IPS-18c (cell line): Measurements from ENCODE around the gene BTN1A1.

ENCODE experiments used
- H3K4me3 ChIP-seq: 2 replicates; pipeline ENCODE4 v1.7.0; 2013; ENCODE audit warnings: low read depth, mild to moderate bottlenecking, low read length, moderate library complexity; ENCODE audit not compliant: insufficient read depth
- H3K9me3 ChIP-seq: one replicate; pipeline ENCODE4 v1.6.1; 2013; ENCODE audit warnings: mild to moderate bottlenecking, low read length, moderate library complexity; ENCODE audit not compliant: control insufficient read depth, insufficient read depth

The BTN1A1 gene

DNA sequence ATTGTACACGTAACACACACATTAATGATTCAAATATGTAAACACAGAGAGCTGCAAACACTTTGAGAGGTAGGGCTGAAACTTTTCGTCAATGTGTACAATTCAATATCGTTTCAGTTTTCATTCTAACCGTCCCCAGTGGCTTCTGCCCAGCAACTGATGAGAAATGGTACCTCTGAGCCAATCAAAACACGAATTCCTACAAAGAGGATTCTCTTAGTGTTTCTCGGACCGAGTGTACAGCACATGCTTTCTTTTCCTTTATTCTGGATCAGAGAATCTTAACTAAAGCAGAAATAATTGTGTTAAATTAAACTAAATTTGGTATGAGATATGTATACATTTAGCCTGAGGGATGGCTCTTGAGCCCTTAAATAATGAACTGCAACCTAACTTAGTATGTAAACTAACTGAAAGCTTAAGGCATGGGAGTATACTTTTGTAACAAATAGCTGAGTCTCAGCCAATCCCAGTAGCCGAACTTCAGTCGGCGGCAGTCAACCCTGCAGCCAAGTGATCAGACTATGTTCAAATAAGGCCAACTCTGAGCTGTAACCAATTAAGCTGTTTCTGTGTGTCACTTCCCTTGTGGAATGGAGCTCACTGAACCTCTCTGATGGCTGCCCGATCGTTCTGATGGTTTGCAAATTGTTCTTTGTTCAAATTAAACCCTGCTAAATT lies 26.2 kb upstream of the BTN1A1 start:
- H3K9me3 ChIP-seq = no peaks in the 10 kb centered on the region
- H3K4me3 ChIP-seq = peak overlapping the region; percentile 32; the same call in 1 of the 2 replicates

DNA sequence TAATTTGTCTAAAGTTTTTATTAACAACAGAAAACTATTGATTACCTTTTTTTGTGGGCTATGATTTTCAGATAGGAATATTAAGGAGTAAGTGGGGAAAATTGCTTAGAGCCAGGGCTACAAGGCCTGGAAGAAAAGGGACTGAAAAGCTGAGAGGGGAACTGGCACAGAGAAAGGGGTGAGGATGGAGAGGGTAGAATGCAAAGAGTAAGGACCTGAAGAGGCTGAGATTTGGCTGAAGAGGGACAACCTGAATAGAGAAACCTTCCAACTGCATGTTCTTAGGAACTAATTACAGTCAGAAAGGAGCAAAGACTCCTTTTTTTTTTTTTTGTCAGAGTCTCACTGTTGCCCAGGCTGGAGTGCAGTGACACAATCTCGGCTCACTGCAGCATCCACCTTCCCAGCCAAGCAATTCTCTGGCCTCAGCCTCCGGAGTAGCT lies 25.6 kb upstream of the BTN1A1 start:
- no peaks in the 10 kb centered on the region for H3K9me3 ChIP-seq
- peak overlapping the region; percentile 32; the same call in 1 of the 2 replicates for H3K4me3 ChIP-seq

DNA sequence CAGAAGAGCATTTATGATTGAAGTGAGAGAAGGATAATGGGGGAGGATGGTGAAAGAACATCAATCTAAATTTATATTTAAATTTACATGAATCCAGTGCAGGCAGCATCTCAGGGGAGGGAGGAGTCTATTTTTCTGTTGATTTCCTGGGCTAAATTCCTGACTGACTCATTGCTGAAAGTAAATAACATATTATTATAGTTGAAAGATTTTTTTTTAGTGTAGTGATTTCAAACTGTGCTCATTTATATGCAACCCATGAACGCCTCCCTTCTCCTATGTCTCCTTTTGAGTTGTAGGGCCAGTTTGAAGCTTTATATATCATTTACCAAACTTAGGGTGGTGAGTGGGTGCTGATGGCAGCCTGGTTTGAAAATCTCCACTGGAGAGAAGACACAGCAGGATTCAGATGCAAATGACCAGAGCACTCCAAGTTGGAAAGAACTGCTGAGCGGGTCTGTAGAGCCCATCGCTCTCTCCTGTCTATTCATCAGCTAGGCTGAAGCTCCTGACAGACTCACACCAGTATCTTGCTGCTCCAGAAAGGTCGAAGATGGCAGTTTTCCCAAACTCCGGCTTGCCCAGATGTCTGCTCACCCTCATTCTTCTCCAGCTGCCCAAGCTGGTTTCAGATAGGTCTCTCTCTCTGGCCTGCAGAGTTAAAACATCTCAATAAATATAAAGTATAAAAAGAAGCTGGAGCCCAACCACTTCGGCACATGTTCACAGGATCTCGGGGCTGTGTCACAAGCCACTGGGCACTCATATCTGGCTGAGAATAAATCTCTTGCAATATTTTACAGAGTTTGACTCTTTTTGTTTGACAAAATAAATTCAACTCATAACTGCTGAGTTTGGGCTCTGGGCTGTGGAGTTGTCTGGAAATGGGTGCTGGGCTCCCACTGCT lies 24.0 kb upstream of the BTN1A1 start:
- H3K9me3 ChIP-seq = no peaks in the 10 kb centered on the region
- no peak overlapping the region for H3K4me3 ChIP-seq

DNA sequence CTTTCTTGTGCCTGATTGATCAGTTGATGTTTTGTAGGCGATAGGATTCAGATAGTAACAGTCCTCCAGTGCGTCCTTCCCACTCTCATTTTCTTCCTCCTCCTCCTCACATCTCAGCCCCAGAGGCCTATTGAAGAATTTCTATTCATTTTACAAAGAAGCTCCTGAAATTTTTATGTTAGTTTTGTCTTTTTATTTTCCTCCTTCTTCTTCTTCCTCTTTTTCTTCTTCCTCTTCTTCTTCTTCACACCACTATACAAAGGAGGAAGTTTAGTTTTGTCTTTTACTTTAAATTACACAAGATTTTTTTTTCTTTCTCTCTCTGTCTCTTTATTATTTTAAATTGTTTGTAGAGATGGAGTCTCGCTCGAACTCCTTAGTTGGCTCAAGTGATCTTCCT lies 23.2 kb upstream of the BTN1A1 start:
- H3K9me3 ChIP-seq = no peaks in the 10 kb centered on the region
- no peak overlapping the region for H3K4me3 ChIP-seq

DNA sequence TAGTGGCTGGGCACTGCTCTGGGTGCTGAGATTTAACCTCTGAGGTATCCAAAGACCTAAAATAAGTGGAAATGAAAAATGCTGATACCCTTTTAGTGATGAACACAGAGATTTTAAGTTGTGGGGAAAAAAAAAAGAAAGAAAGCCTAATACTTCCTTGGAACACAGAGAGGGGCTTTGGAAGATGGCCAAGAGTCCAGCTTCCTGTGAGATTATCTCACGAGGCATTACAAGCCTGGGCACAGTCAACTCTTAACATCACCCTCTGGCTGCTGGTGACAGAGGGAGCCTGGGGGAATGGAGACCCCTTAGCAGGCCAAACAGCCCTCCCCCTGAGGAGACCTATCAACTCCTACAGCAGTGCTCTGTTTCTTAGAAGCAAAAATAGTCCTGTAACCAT lies 22.7 kb upstream of the BTN1A1 start:
- no peak overlapping the region for H3K4me3 ChIP-seq
- no peaks in the 10 kb centered on the region for H3K9me3 ChIP-seq

- peaks cover 2% of the 10 kb centered on the region for H3K9me3 ChIP-seq
- no peak overlapping the region for H3K4me3 ChIP-seq
These were observed 21.8 kb upstream of the BTN1A1 start for GRCh38 chr6:26478100-26478984.

DNA sequence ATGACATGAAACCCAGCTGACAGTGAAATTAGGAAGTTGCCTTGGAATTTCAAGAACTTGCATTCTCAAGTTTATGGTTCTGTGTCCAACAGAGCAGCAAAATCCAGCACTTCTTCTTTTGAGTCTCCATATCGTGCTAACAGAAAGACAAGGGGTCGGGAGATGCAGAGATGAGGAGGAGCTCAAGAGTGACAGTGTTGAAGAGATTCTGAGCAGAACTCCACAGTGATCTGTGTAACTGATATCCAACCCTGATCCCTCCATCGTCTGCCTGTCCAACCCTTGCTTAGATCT lies 21.2 kb upstream of the BTN1A1 start:
- Histone ChIP-seq H3K4me3 (no peak overlapping the region), H3K9me3 (peaks cover 2% of the 10 kb centered on the region)

DNA sequence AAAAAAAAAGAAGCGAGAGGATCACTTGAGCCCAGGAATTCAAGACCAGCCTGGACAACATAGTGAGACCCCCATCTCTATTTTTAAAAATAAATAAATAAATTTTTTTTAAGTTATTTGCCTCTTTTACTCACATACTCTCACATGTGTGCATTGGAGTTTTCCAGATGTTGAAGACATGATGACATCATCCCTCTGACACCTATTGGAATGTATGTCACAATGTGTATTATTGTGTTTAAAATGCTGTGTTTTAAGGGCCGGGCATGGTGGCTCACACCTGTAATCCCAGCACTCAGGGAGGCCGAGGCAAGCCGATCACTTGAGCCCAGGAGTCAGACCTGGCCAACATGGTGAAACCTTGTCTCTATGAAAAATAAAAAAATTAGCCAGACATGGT lies 17.8 kb upstream of the BTN1A1 start:
- Histone ChIP-seq H3K4me3 (no peak overlapping the region), H3K9me3 (peaks cover 2% of the 10 kb centered on the region)

DNA sequence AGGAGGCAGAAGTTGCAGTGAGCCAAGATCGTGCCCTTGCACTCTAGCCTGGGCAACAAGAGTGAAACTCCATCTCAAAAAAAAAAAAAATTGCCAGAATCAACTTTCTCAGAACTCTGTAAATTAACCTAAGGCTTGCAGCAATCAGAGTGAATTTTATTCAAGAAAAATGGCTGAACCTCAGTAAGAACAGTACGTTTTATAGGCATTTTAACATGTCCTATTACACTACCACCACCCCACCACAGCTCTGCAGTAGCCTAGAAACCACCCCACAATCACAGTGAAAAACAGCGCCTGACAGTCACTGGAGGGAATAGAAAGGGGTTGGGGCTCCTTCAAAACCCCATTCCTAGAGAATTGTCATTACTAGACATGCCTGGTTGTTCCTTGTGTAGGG lies 16.4 kb upstream of the BTN1A1 start:
- Histone ChIP-seq H3K4me3 (no peak overlapping the region), H3K9me3 (peaks cover 2% of the 10 kb centered on the region)

GRCh38 chr6:26484161-26484560 lies 15.9 kb upstream of the BTN1A1 start:
- peaks cover 2% of the 10 kb centered on the region for H3K9me3 ChIP-seq
- H3K4me3 ChIP-seq = no peak overlapping the region

GRCh38 chr6:26485112-26485780 lies 14.9 kb upstream of the BTN1A1 start:
- Histone ChIP-seq H3K4me3 (no peak overlapping the region), H3K9me3 (peaks cover 2% of the 10 kb centered on the region)

DNA sequence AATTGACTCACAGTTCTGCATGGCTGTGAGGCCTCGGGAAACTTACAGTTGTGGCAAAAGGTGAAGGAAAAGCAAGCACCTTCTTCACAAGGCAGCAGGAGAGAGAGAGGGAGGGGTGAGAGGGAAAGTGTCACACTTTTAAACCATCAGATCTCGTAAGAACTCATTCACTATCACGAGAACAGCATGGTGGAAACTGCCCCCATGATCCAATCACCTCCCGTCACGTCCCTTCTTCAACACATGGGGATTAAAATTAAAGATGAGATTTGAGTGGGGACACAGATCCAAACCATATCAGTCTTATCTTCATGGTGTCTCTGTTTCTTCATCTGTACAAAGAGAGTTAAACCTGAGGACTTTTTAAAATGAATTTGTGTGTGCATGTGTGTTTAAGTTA lies 13.7 kb upstream of the BTN1A1 start:
- H3K4me3 ChIP-seq = no peak overlapping the region
- peaks cover 2% of the 10 kb centered on the region for H3K9me3 ChIP-seq

DNA sequence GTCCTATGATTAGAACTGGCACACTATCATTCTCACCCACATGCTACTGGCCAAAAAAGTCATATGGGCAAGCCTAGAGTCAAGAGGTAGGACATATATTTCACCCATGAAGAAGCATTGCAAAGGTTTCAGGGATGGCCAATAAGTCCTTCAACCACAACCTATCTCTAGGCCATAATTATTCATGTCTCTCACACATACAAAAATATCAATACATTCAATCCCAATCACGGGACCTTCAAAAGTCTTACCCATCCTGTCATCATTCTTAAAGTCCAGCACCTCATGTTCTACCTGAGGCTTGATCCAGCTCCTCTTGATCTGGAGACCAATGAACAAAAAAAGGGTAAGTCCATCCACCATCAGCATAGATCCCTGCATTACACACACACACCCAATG lies 12.6 kb upstream of the BTN1A1 start:
- no peak overlapping the region for H3K4me3 ChIP-seq

DNA sequence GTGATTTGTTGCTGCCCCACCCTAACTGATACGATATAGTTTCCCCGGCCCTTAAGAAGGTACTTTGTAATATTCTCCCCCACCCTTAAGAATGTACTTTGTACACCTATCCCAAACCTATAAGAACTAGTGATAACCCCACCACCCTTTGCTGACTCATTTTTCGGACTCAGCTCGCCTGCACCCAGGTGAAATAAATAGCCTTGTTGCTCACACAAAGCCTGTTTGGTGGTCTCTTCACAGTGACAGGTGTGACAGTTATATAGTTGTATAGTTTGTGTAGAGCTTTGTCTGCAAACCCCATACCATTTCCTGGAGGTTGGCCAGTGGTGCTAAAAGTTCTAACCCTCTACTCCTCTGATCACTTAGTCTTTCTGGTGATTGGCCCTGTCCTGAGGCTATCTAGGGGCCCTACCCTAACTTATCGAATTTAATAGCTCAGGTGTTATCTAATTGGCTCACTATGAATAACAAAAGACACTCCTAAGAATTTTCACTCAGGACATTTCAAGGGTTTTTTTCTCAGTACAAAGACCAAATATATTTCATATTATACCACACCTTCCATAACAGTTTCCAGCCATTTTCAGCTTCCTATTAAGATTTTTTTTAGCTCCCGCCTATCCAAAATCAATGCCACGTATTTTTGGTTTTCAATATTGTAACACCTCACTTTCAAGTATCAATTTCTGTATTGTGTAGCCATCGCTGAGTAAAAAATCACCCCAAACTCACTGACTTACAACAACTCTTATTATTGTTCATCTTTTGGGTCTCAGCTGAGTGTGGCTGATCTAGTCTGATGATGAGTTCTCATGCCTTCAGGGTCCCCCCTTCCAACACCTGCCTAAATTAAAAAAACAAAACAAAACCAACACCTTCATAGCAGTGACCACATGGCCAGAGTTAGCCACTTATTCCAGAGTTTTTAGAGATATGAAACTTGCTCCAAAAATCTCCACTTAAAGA lies 9.8 kb upstream of the BTN1A1 start:
- H3K9me3 ChIP-seq = no peaks in the 10 kb centered on the region
- H3K4me3 ChIP-seq = no peak overlapping the region

More for the DNA sequence above, 12.6 kb upstream of the BTN1A1 start:
- peaks cover 2% of the 10 kb centered on the region for H3K9me3 ChIP-seq

- H3K9me3 ChIP-seq = no peaks in the 10 kb centered on the region
- H3K4me3 ChIP-seq = no peak overlapping the region
These were observed 8.5 kb upstream of the BTN1A1 start for GRCh38 chr6:26491604-26492003.

DNA sequence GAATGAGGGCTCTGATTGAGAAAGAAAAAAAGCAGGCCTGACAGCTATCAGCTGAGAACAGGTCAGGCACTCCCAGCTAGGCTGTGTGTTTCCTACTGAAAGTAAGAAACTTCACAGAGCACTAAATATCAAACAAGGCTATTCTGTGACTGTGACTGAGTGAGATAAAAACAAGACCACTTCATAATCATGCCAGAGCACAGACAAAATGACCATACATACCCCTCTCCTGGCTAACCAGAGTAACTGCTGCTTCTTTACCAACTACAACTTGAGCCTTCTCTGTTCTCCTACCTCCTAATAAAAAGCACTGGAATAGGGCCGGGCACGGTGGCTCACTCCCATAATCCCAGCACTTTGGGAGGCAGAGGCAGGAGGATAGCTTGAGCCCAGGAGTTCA lies 6.8 kb upstream of the BTN1A1 start:
- H3K4me3 ChIP-seq = no peak overlapping the region
- H3K9me3 ChIP-seq = no peaks in the 10 kb centered on the region
